ENCODE data around the gene PTGR3. TPM values are rescaled to one million over a fixed set of nuclear protein-coding genes. Genes with fewer than 3 reads are reported as not detected.

Gene PTGR3
- total RNA-seq, 1 experiment from 2014 or later = 1.6 TPM

DNA sequence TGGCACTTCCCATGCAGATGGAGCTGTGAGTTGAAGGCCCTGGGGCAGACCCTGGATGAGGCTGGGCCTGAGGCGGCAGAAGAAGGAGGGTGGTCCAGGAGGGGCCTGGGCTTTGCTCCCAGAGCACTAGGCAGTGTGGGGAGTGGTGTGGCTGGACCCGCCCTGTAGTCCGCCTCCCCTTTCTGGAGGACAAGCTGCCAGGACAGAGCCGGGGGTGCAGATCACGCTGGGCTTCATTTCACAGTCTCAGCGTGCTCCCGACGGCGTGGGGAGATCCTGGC, 49.8 kb downstream of the PTGR3 start:
- Histone ChIP-seq H3K23me2 (ENCODE audit: insufficient read length, low read depth, low read length, poor library complexity, severe bottlenecking) (no peaks in the 10 kb centered on the region), H3K18ac (ENCODE audit: insufficient read length, low read depth, low read length) (no peak overlapping the region), H3K14ac (ENCODE audit: insufficient read depth, low read length) (no peak overlapping the region; the same call in 1 of the 2 replicates), H3K56ac (ENCODE audit: insufficient read length, low read depth, low read length) (no peak overlapping the region), H3K4me1 (ENCODE audit: insufficient read depth, low read length) (no peaks in the 10 kb centered on the region), H3K9ac (ENCODE audit: extremely low read depth, insufficient read length, low read length) (no peak overlapping the region), H3K27ac (ENCODE audit: insufficient read length, low read depth, low read length) (no peak overlapping the region), H3K4me2 (ENCODE audit: insufficient read depth, insufficient read length, low read length) (no peak overlapping the region), H2BK20ac (ENCODE audit: low read depth, low read length, poor library complexity, severe bottlenecking) (no peak overlapping the region), H2BK12ac (ENCODE audit: insufficient read length, low read depth, low read length) (no peak overlapping the region), H2BK120ac (ENCODE audit: low read depth, low read length, poor library complexity, severe bottlenecking) (no peak overlapping the region), H4K91ac (ENCODE audit: insufficient read length, low read depth, low read length) (no peak overlapping the region), H4K20me1 (ENCODE audit: control insufficient read depth, insufficient read depth, insufficient read length) (no peaks in the 10 kb centered on the region), H2AK5ac (ENCODE audit: insufficient read length, low read length) (no peak overlapping the region), H3K79me1 (ENCODE audit: insufficient read depth, low read depth, low read length, poor library complexity, severe bottlenecking) (no peaks in the 10 kb centered on the region), H4K8ac (replicated peaks; ENCODE audit: insufficient read length, low read depth, low read length) (no peak overlapping the region), H3T11ph (ENCODE audit: low read length) (no peak overlapping the region), H3K27me3 (ENCODE audit: insufficient read depth, low read length) (no peaks in the 10 kb centered on the region), H3K79me2 (ENCODE audit: insufficient read depth, low read length) (no peaks in the 10 kb centered on the region), H3K9me3 (ENCODE audit: control insufficient read depth, low read depth, low read length) (no peaks in the 10 kb centered on the region), H2AFZ (ENCODE audit: low read length) (no peak overlapping the region), H3K23ac (ENCODE audit: insufficient read length, low read depth, low read length) (no peak overlapping the region), H2BK15ac (ENCODE audit: low read depth, low read length) (no peak overlapping the region), H3K4ac (ENCODE audit: low read depth, low read length) (no peak overlapping the region), H4K5ac (ENCODE audit: insufficient read length, low read depth, low read length) (no peak overlapping the region), H2BK5ac (ENCODE audit: insufficient read length, low read length) (no peak overlapping the region)
- peaks cover 11 to 16% of the 10 kb centered on the region in 2 experiments for H3K4me1 Mint-ChIP-seq
- peaks cover 0 to 10% (median 6%) of the 10 kb centered on the region in 3 experiments; a peak in 4 of 7 replicates for H3K36me3 Mint-ChIP-seq (ENCODE audit: insufficient read depth in 1 of 3, low read depth in 3 of 3)
- peaks cover 10% of the 10 kb centered on the region in 2 experiments for H3K9me3 Mint-ChIP-seq
- 0 out of 7 replicates have a peak overlapping the region, but pooled peaks of 1 of the 3 experiments have one; percentile 25 for H3K27ac Mint-ChIP-seq
- no peak for DNase-seq
- TF ChIP-seq, protein P1, sequence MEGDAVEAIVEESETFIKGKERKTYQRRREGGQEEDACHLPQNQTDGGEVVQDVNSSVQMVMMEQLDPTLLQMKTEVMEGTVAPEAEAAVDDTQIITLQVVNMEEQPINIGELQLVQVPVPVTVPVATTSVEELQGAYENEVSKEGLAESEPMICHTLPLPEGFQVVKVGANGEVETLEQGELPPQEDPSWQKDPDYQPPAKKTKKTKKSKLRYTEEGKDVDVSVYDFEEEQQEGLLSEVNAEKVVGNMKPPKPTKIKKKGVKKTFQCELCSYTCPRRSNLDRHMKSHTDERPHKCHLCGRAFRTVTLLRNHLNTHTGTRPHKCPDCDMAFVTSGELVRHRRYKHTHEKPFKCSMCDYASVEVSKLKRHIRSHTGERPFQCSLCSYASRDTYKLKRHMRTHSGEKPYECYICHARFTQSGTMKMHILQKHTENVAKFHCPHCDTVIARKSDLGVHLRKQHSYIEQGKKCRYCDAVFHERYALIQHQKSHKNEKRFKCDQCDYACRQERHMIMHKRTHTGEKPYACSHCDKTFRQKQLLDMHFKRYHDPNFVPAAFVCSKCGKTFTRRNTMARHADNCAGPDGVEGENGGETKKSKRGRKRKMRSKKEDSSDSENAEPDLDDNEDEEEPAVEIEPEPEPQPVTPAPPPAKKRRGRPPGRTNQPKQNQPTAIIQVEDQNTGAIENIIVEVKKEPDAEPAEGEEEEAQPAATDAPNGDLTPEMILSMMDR (conservative IDR thresholded peaks at IDR 0.05) = no peak
- H3K27me3 Mint-ChIP-seq (ENCODE audit: low read depth) = no peaks in the 10 kb centered on the region; the same call in none of the 2 replicates
- no peak overlapping the region for H3K4me3 Mint-ChIP-seq
- WGBS (ENCODE audit: extremely low coverage, insufficient read length, low lambda C conversion rate) = no CpG with 5 or more reads among the region's 9 CpGs

Other genes starting within 250 kb of the PTGR3 start
- 0.15 and 0.24 TPM in 2 replicates for gene TSHZ1, start 1.7 kb upstream of the PTGR3 start, total RNA-seq (2021)
- gene SMIM21, start 218.6 kb upstream of the PTGR3 start, total RNA-seq (2021) = not detected in 2 replicates